Sigmoid colon (tissue), 7 donors: ENCODE measurements around the gene METAP1D. TPM values are rescaled to one million over a fixed set of nuclear protein-coding genes. Genes with fewer than 3 reads are reported as not detected.

Experiments used
- DNase-seq: peaks from one replicate; pipeline ENCODE4 v3.0.0-alpha.2; 2019
- H3K27ac ChIP-seq, 4 donors: fragments of 200-600 bp; sonication (generic); one replicate each; pipeline ENCODE4 v1.5.1; 2016 to 2019; ENCODE audit warnings: mild to moderate bottlenecking in 1 of 4
- H3K27me3 ChIP-seq, 3 donors: fragments of 200-600 bp; sonication (generic); one replicate each; pipeline ENCODE4 v1.5.1; 2019; ENCODE audit warnings: mild to moderate bottlenecking in 1 of 3
- H3K36me3 ChIP-seq, 4 donors: fragments of 200-600 bp; sonication (generic); one replicate each; pipeline ENCODE4 v1.5.1; 2016 to 2019
- H3K4me1 ChIP-seq, 4 donors: fragments of 200-600 bp; sonication (generic); one replicate each; pipeline ENCODE4 v1.5.1; 2017 to 2019
- H3K4me3 ChIP-seq, 4 donors: fragments of 200-600 bp; sonication (generic); one replicate each; pipeline ENCODE4 v1.5.1; 2017 to 2019; ENCODE audit warnings: mild to moderate bottlenecking in 2 of 4, moderate library complexity in 1 of 4
- H3K9me3 ChIP-seq, 4 donors: fragments of 200-600 bp in 3 of 4; sonication (generic) in 3 of 4; one replicate each; pipeline versions ENCODE4 v1.5.1 to v1.6.1; 2013 to 2019
- CTCF ChIP-seq, 4 experiments: fragments of 450-650 bp in 3 of 4; fragments of 200-600 bp in 1 of 4; IDR thresholded peaks; one replicate each; pipeline ENCODE4 v1.5.1; 2016 to 2019; ENCODE audit warnings: antibody characterized with exemption in 4 of 4, mild to moderate bottlenecking in 3 of 4, moderate library complexity in 2 of 4
- EP300 ChIP-seq, 4 donors: sonication (generic); formaldehyde crosslinking; IDR thresholded peaks; one replicate each; pipeline ENCODE4 v1.6.1; 2017; ENCODE audit warnings: antibody characterized with exemption in 4 of 4
- POLR2A ChIP-seq, 2 donors: fragments of 450-650 bp; IDR thresholded peaks; one replicate each; pipeline ENCODE4 v1.6.1; 2016; ENCODE audit warnings: antibody characterized with exemption in 2 of 2, mild to moderate bottlenecking in 2 of 2, moderate library complexity in 2 of 2
- POLR2AphosphoS5 ChIP-seq, 4 donors: sonication (generic); formaldehyde crosslinking; IDR thresholded peaks; one replicate each; pipeline ENCODE4 v1.6.1; 2017; ENCODE audit warnings: antibody characterized with exemption in 4 of 4
- WGBS, 2 donors: extraction: QIAGEN DNeasy Blood & Tissue Kit; methylation state at CpG; one replicate each; pipeline ENCODE4 v1.1.7; 2013; 5-methylcytosine and 5-hydroxymethylcytosine counted together
- intact Hi-C: fragments of 100-400 bp; cut with DNase I; formaldehyde crosslinking; loops from one replicate; pipeline ENCODE4 v1.15.1; 2023
- polyA plus RNA-seq, 3 donors: library from polyadenylated mRNA; stranded (reverse); fragments of 200-250 nt; gene quantifications; one replicate each; pipeline ENCODE4 v1.2.3, GENCODE V29; 2013
- total RNA-seq, 4 donors: library from RNA; depleted of rRNA; stranded (reverse); fragments of >200 nt; gene quantifications; one replicate each; pipeline ENCODE4 v1.1.0, GENCODE V29; 2016
- donor health status: healthy with polysubstance abuse.
- donor health status: Bipolar disorder and iron deficiency.
- donor health status: healthy.

The METAP1D gene
- total and polyA plus RNA-seq, 7 donors: 0.60 to 14.4 (median 7.8) TPM

DNA sequence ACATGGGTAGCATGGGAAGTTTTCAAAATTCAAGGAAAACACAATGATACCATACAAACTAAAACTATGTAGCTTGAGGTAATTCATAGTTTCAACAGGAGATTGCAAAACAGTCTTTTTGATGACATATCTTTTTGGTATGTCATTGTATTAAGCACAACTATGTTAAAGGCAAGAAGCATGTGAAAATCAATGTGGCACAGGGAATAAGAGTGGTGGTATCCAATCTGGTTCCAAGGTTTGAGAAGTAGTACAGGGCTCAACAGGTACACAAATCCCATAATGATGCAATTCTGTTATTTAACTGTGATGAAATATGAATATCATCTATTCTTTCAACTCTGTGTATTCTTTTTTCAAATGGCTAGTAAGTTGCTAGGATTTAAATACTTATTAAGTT lies 119.3 kb downstream of the METAP1D start:
- TF ChIP-seq CTCF (IDR thresholded peaks at IDR 0.05) (no peak), EP300 (IDR thresholded peaks at IDR 0.05) (no peak), POLR2AphosphoS5 (IDR thresholded peaks at IDR 0.05) (no peak), POLR2A (IDR thresholded peaks at IDR 0.05) (no peak)
- H3K36me3 ChIP-seq: no peaks in the 10 kb centered on the region
- intact Hi-C loops: no loop called here
- no peak overlapping the region for H3K27ac ChIP-seq
- H3K9me3 ChIP-seq: no peaks in the 10 kb centered on the region
- no peaks in the 10 kb centered on the region for H3K4me1 ChIP-seq
- DNase-seq: no peak
- H3K4me3 ChIP-seq: no peak overlapping the region
- H3K27me3 ChIP-seq: peaks cover 0 to 2% (median 0%) of the 10 kb centered on the region in 3 donors

- Histone ChIP-seq H3K4me1 (no peaks in the 10 kb centered on the region), H3K27me3 (no peaks in the 10 kb centered on the region), H3K27ac (no peak overlapping the region), H3K4me3 (no peak overlapping the region), H3K9me3 (no peaks in the 10 kb centered on the region), H3K36me3 (no peaks in the 10 kb centered on the region)
- intact Hi-C loops: no loop called here
- no peak for DNase-seq
- 27 to 66% methylated on average over 2 of the region's 2 CpGs for WGBS, 2 donors
- TF ChIP-seq EP300 (IDR thresholded peaks at IDR 0.05) (no peak), POLR2A (IDR thresholded peaks at IDR 0.05) (no peak), CTCF (IDR thresholded peaks at IDR 0.05) (no peak), POLR2AphosphoS5 (IDR thresholded peaks at IDR 0.05) (no peak)
Observed at GRCh38 chr2:172120118-172120517, 120.4 kb downstream of the METAP1D start.

DNA sequence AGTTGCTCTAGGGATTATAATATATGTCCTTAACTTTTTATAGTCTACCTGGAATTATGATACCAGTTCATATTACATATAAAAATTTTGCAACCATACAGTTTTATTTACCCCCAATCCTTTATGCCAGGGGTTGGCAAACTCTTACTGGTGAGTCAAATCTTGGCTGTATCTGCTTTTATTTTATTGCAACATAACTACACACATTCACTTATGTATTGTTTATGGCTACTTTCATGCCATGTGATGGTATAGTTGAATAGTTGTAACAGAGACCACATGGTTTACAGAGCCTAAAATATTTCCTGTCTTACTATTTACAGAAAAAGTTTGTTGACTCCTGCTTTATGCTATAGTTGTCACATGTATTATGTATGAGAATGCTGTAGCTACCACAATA lies 128.7 kb downstream of the METAP1D start:
- Histone ChIP-seq H3K4me3 (no peak overlapping the region), H3K27me3 (no peaks in the 10 kb centered on the region), H3K9me3 (no peaks in the 10 kb centered on the region), H3K36me3 (no peaks in the 10 kb centered on the region), H3K27ac (no peak overlapping the region), H3K4me1 (no peaks in the 10 kb centered on the region)
- no peak for TF ChIP-seq EP300 (IDR thresholded peaks at IDR 0.05)
- intact Hi-C loops: no loop called here
- no peak for DNase-seq

DNA sequence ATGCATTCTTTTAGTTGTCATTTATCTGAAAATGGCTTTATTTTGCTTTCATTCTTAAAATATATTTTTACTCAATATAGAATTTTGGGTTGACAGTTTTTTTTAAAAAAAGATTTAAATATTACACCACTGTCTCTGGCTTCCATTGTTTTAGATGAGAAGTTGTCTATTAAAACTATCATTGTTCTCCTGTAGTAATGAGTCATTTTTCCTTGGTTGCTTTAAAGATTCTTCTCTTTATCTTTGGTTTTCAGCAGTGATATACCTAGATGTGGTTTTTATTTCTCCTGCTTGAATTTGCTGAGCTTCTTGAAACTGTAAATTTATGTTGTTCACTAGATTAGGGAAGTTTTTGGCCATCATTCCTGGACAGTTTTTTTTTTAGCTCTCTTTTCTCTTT lies 129.7 kb downstream of the METAP1D start:
- H3K9me3 ChIP-seq: no peaks in the 10 kb centered on the region
- no peak overlapping the region for H3K4me3 ChIP-seq
- no peaks in the 10 kb centered on the region for H3K27me3 ChIP-seq
- no peak for TF ChIP-seq POLR2AphosphoS5 (IDR thresholded peaks at IDR 0.05)
- TF ChIP-seq POLR2A (IDR thresholded peaks at IDR 0.05): no peak
- DNase-seq: no peak
- no peak overlapping the region for H3K27ac ChIP-seq
- intact Hi-C loops: no loop called here
- H3K4me1 ChIP-seq: no peaks in the 10 kb centered on the region
- no peaks in the 10 kb centered on the region for H3K36me3 ChIP-seq

Other genes with a start within 250 kb of the METAP1D start
- gene SLC25A12, start 105.7 kb upstream of the METAP1D start, total RNA-seq: 10 to 100 TPM; 53.5 to 77.8 (median 55.9) TPM
- gene SLC25A12, start 105.7 kb upstream of the METAP1D start, polyA plus RNA-seq: 10 to 100 TPM; 12.0 to 15.8 (median 13.4) TPM
- gene HAT1, start 77.5 kb upstream of the METAP1D start, total RNA-seq: 10 to 100 TPM; 25.5 to 41.0 (median 34.5) TPM
- gene HAT1, start 77.5 kb upstream of the METAP1D start, polyA plus RNA-seq: 10 to 100 TPM; 26.4 to 40.6 (median 34.0) TPM
- gene DLX1, start 85.6 kb downstream of the METAP1D start, total RNA-seq: 1 to 10 TPM in 1 of 4 donors, under 1 TPM in 3; 0.27 to 1.1 (median 0.52) TPM
- gene DLX1, start 85.6 kb downstream of the METAP1D start, polyA plus RNA-seq: under 1 TPM in 1 of 3 donors, not detected in 2; 0.22 TPM
- gene DLX2, start 102.9 kb downstream of the METAP1D start, total RNA-seq: under 1 TPM in 2 of 4 donors, not detected in 2; under 0.01 to 0.14 TPM
- gene DLX2, start 102.9 kb downstream of the METAP1D start, polyA plus RNA-seq: under 1 TPM in 1 of 3 donors, not detected in 2; 0.04 TPM